SK-N-SH (cell line): ENCODE measurements around the gene F8. TPM values are rescaled to one million over a fixed set of nuclear protein-coding genes. Genes with fewer than 3 reads are reported as not detected.

Experiments used
- CTCF ChIA-PET: fragments of 300-600, 350-600 bp; formaldehyde crosslinking; extraction: SDS; loops from one replicate; lab custom pipeline; 2021; lab: Yijun Ruan, JAX
- POLR2A ChIA-PET: fragments of 350-600 bp; sonication (Branson Sonifier 250); formaldehyde crosslinking; extraction: SDS; loops from one replicate; lab custom pipeline; 2020; ENCODE audit warnings: antibody characterized with exemption, inconsistent platforms; lab: Yijun Ruan, JAX
- DNase-seq: peaks from one replicate; pipeline ENCODE4 v3.0.0; 2012
- H2AFZ ChIP-seq: fragments of 200-600 bp; sonication (generic); 2 replicates; pipeline ENCODE4 v1.8.1; 2016; ENCODE audit warnings: antibody characterized with exemption, mild to moderate bottlenecking, low read depth
- H3F3A ChIP-seq: fragments of 200-600 bp; sonication (generic); replicated peaks from 2 replicates; pipeline ENCODE3; 2016; ENCODE audit warnings: antibody characterized with exemption, mild to moderate bottlenecking; ENCODE audit not compliant: insufficient read depth
- H3K27ac ChIP-seq, 2 experiments: fragments of 200-500 bp in 1 of 2; fragments of 200-600 bp in 1 of 2; sonication (Bioruptor generic) in 1 of 2; sonication (generic), shearing (Covaris generic) in 1 of 2; 2 replicates each; pipeline versions ENCODE4 v1.5.1 to v1.6.1; 2014 to 2016; ENCODE audit warnings: low read depth in 2 of 2, inconsistent platforms in 1 of 2, low read length in 1 of 2, mild to moderate bottlenecking in 1 of 2, mixed read lengths in 1 of 2
- H3K27me3 ChIP-seq: fragments of 200-600 bp; sonication (generic), shearing (Covaris generic); 2 replicates; pipeline ENCODE4 v1.6.1; 2016; ENCODE audit warnings: mixed run types; ENCODE audit not compliant: insufficient read depth
- H3K36me3 ChIP-seq, 2 experiments: fragments of 200-500 bp in 1 of 2; fragments of 200-600 bp in 1 of 2; sonication (Bioruptor generic) in 1 of 2; sonication (generic) in 1 of 2; replicated peaks in 1 of 2; 2 replicates each; pipeline versions ENCODE3 to v1.5.1; 2014 to 2016; ENCODE audit warnings: low read length in 1 of 2, mild to moderate bottlenecking in 1 of 2; ENCODE audit not compliant: insufficient read depth in 2 of 2, control insufficient read depth in 1 of 2
- H3K4me1 ChIP-seq, 2 experiments: fragments of 200-500 bp in 1 of 2; fragments of 200-600 bp in 1 of 2; sonication (Bioruptor generic) in 1 of 2; sonication (generic), shearing (Covaris generic) in 1 of 2; 2 replicates each; pipeline versions ENCODE4 v1.5.1 to v1.6.1; 2014 to 2016; ENCODE audit warnings: low read depth in 1 of 2, low read length in 1 of 2, mixed run types in 1 of 2; ENCODE audit not compliant: insufficient read depth in 2 of 2, control insufficient read depth in 1 of 2
- H3K4me2 ChIP-seq: fragments of 200-600 bp; sonication (generic), shearing (Covaris generic); 2 replicates; pipeline ENCODE4 v1.6.1; 2017; ENCODE audit warnings: mixed run types
- H3K4me3 ChIP-seq, 2 experiments: fragments of 200-500 bp in 1 of 2; fragments of 200-600 bp in 1 of 2; sonication (Bioruptor generic) in 1 of 2; sonication (generic), shearing (Covaris generic) in 1 of 2; 2 replicates each; pipeline versions ENCODE4 v1.5.1 to v1.8.1; 2014 to 2016; ENCODE audit warnings: low read depth in 2 of 2, inconsistent platforms in 1 of 2, low read length in 1 of 2, mild to moderate bottlenecking in 1 of 2, mixed read lengths in 1 of 2, moderate library complexity in 1 of 2
- H3K79me2 ChIP-seq: fragments of 200-600 bp; sonication (generic); 2 replicates; pipeline ENCODE4 v1.8.1; 2017; ENCODE audit warnings: mild to moderate bottlenecking; ENCODE audit not compliant: insufficient read depth
- H3K9ac ChIP-seq: fragments of 200-600 bp; sonication (generic); 2 replicates; pipeline ENCODE4 v1.6.1; 2017; ENCODE audit warnings: mixed run types
- H3K9me2 ChIP-seq: fragments of 200-600 bp; sonication (generic); 2 replicates; pipeline ENCODE4 v1.6.1; 2017; ENCODE audit warnings: mixed run types
- H3K9me3 ChIP-seq: fragments of 200-600 bp; sonication (generic); 2 replicates; pipeline ENCODE4 v1.6.1; 2017; ENCODE audit warnings: mixed run types, mild to moderate bottlenecking, moderate library complexity
- H4K20me1 ChIP-seq: fragments of 200-600 bp; sonication (generic); 2 replicates; pipeline ENCODE4 v1.6.1; 2017; ENCODE audit warnings: mild to moderate bottlenecking, mixed run types; ENCODE audit not compliant: insufficient read depth
- CHD2 ChIP-seq: fragments of 150-350 bp; IDR thresholded peaks from 2 replicates; pipeline ENCODE4 v1.6.1; 2018; ENCODE audit warnings: low read length; ENCODE audit not compliant: partially characterized antibody
- EZH2phosphoT487 ChIP-seq: fragments of 200-600 bp; sonication (generic); IDR thresholded peaks from 2 replicates; pipeline ENCODE4 v1.6.1; 2017; ENCODE audit warnings: low read depth, mixed run types, mild to moderate bottlenecking, antibody characterized with exemption, moderate library complexity, borderline replicate concordance
- FOSL2 ChIP-seq: IDR thresholded peaks from 2 replicates; pipeline ENCODE4 v1.4.0; 2012; ENCODE audit warnings: low read depth, mild to moderate bottlenecking, moderate library complexity, borderline replicate concordance
- FOXJ3 ChIP-seq: sonication (generic); formaldehyde crosslinking; IDR thresholded peaks from 2 replicates; pipeline ENCODE4 v1.5.1; 2020; ENCODE audit warnings: mild to moderate bottlenecking, missing genetic modification reagents
- FOXM1 ChIP-seq: IDR thresholded peaks from 2 replicates; pipeline ENCODE4 v1.4.0; 2012; ENCODE audit warnings: low read depth, mild to moderate bottlenecking
- GABPA ChIP-seq: IDR thresholded peaks from 2 replicates; pipeline ENCODE4 v1.4.0; 2012; ENCODE audit warnings: low read depth, mild to moderate bottlenecking
- GATA2 ChIP-seq: sonication (generic); formaldehyde crosslinking; IDR thresholded peaks from 2 replicates; pipeline ENCODE4 v1.5.0; 2020; ENCODE audit warnings: mild to moderate bottlenecking, missing genetic modification reagents
- JUND ChIP-seq: IDR thresholded peaks from 2 replicates; pipeline ENCODE4 v1.4.0; 2012
- MEF2A ChIP-seq: IDR thresholded peaks from 2 replicates; pipeline ENCODE4 v1.4.0; 2012; ENCODE audit warnings: low read depth, borderline replicate concordance
- NFIC ChIP-seq: IDR thresholded peaks from 2 replicates; pipeline ENCODE4 v1.4.0; 2012; ENCODE audit warnings: borderline replicate concordance
- NRF1 ChIP-seq: IDR thresholded peaks from 2 replicates; pipeline ENCODE4 v1.6.1; 2012; ENCODE audit warnings: low read depth, mild to moderate bottlenecking, low read length
- POLR2AphosphoS5 ChIP-seq: IDR thresholded peaks from 2 replicates; pipeline ENCODE4 v1.6.1; 2012; ENCODE audit warnings: low read depth, low read length
- RAD21 ChIP-seq: IDR thresholded peaks from 2 replicates; pipeline ENCODE4 v1.6.1; 2012; ENCODE audit warnings: mild to moderate bottlenecking, low read length
- RCOR1 ChIP-seq: fragments of 150-350 bp; IDR thresholded peaks from 2 replicates; pipeline ENCODE4 v1.6.1; 2017; ENCODE audit warnings: antibody characterized with exemption, low read length
- RFX5 ChIP-seq: IDR thresholded peaks from 2 replicates; pipeline ENCODE4 v1.6.1; 2012; ENCODE audit warnings: mild to moderate bottlenecking, improper control_type of control experiment, low read length
- SMC3 ChIP-seq: IDR thresholded peaks from 2 replicates; pipeline ENCODE4 v1.6.1; 2012; ENCODE audit warnings: low read depth, low read length, improper control_type of control experiment
- TAF1 ChIP-seq: IDR thresholded peaks from 2 replicates; pipeline ENCODE4 v1.6.1; 2012; ENCODE audit warnings: low read depth, mild to moderate bottlenecking, low read length, moderate library complexity, borderline replicate concordance
- TEAD4 ChIP-seq: IDR thresholded peaks from 2 replicates; pipeline ENCODE4 v1.4.0; 2012; ENCODE audit warnings: mild to moderate bottlenecking, borderline replicate concordance; ENCODE audit not compliant: insufficient read depth
- USF2 ChIP-seq: fragments of 150-350 bp; IDR thresholded peaks from 2 replicates; pipeline ENCODE4 v1.6.1; 2017; ENCODE audit warnings: antibody characterized with exemption, low read length, low read depth, borderline replicate concordance
- YY1 ChIP-seq: IDR thresholded peaks from 2 replicates; pipeline ENCODE4 v1.4.0; 2012; ENCODE audit warnings: low read depth, mild to moderate bottlenecking
- WGBS: methylation state at CpG from one replicate; pipeline ENCODE4 v1.1.6; 2017; ENCODE audit warnings: low lambda C conversion rate; 5-methylcytosine and 5-hydroxymethylcytosine counted together
- polyA plus RNA-seq, 3 experiments: library from polyadenylated mRNA; depleted of rRNA; stranded (reverse); fragments of >200 nt; gene quantifications; 2 replicates each; pipeline ENCODE4 v1.2.3, GENCODE V29; 2012
- TF ChIP-seq, protein P1 (sequence below): fragments of 150-350 bp; IDR thresholded peaks from 2 replicates; pipeline ENCODE4 v1.6.1; 2016; ENCODE audit warnings: mild to moderate bottlenecking, low read depth, low read length
- TF ChIP-seq, protein P2 (sequence below): IDR thresholded peaks from 2 replicates; pipeline ENCODE4 v1.4.0; 2012; ENCODE audit warnings: low read depth

F8 gene
- polyA plus RNA-seq, 1 of the 3 experiments (the other 2 are of a cell fraction), result 2.5 TPM

- no peak for DNase-seq
- Histone ChIP-seq H3K4me3 (no peak overlapping the region), H3K36me3 (no peaks in the 10 kb centered on the region), H3K27me3 (no peaks in the 10 kb centered on the region), H3K27ac (no peak overlapping the region), H3K79me2 (no peaks in the 10 kb centered on the region), H2AFZ (no peak overlapping the region), H3K9me2 (no peaks in the 10 kb centered on the region), H3K4me1 (peaks cover 0 to 6% of the 10 kb centered on the region in 2 experiments; a peak in 1 of 4 replicates), H3K9me3 (no peaks in the 10 kb centered on the region), H3K9ac (no peak overlapping the region), H4K20me1 (no peaks in the 10 kb centered on the region), H3F3A (no peaks in the 10 kb centered on the region), H3K4me2 (no peak overlapping the region)
- 48% methylated on average over 2 of the region's 2 CpGs for WGBS
- TF ChIP-seq TAF1 (no peak), TEAD4 (no peak), GATA2 (CRISPR knock-in tag) (no peak), EZH2phosphoT487 (no peak), CHD2 (no peak), NRF1 (no peak), GABPA (no peak), MEF2A (no peak), FOSL2 (no peak), RCOR1 (no peak), JUND (no peak), FOXM1 (no peak)
- TF ChIP-seq, protein P1, sequence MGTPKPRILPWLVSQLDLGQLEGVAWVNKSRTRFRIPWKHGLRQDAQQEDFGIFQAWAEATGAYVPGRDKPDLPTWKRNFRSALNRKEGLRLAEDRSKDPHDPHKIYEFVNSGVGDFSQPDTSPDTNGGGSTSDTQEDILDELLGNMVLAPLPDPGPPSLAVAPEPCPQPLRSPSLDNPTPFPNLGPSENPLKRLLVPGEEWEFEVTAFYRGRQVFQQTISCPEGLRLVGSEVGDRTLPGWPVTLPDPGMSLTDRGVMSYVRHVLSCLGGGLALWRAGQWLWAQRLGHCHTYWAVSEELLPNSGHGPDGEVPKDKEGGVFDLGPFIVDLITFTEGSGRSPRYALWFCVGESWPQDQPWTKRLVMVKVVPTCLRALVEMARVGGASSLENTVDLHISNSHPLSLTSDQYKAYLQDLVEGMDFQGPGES, result no peak
- POLR2A ChIA-PET, result no interaction called here
- CTCF ChIA-PET, result interaction anchor here (0.6 kb wide), 1 partner anchor 11 kb away, joined by 4 read pairs; no protein-coding TSS in a partner anchor
Measured at GRCh38 chrX:155005190-155005589, 17.3 kb downstream of the F8 start.

DNA sequence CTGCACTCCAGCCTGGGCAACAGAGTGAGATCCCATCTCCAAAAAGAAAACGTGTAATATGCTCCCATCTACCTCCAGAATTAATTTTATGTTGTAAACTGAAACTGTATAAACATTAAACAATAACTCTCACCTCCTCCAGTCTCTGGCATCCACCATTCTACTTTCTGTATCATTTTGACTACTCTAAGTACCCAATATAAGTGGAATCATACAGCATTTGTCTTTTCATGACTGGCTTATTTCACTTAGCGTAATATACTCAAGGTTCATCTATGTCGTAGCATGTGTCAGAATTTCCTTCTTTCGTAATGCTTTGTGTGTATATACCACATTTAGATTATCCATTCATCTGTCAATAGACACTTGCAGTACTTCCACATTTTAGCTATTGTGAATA, 20.6 kb downstream of the F8 start:
- H3F3A ChIP-seq, result no peaks in the 10 kb centered on the region
- H2AFZ ChIP-seq, result no peak overlapping the region
- CTCF ChIA-PET, result no interaction called here
- no peak overlapping the region for H3K27ac ChIP-seq
- WGBS, result 40% methylated on average over 4 of the region's 4 CpGs
- H4K20me1 ChIP-seq, result no peaks in the 10 kb centered on the region
- no peak overlapping the region for H3K4me3 ChIP-seq
- TF ChIP-seq YY1 (no peak), GABPA (no peak), POLR2AphosphoS5 (no peak), RFX5 (no peak), NFIC (no peak), GATA2 (CRISPR knock-in tag) (no peak), USF2 (no peak), RAD21 (no peak), EZH2phosphoT487 (no peak), RCOR1 (no peak), FOXJ3 (CRISPR knock-in tag) (no peak), SMC3 (no peak), CHD2 (no peak), FOSL2 (no peak)
- TF ChIP-seq, protein P1, result no peak
- TF ChIP-seq, protein P2, sequence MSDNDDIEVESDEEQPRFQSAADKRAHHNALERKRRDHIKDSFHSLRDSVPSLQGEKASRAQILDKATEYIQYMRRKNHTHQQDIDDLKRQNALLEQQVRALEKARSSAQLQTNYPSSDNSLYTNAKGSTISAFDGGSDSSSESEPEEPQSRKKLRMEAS, result no peak
- TF ChIP-seq, all 33 proteins: peak for 0
- Histone ChIP-seq H3K36me3 (no peaks in the 10 kb centered on the region), H3K9ac (no peak overlapping the region), H3K27me3 (no peaks in the 10 kb centered on the region), H3K79me2 (no peaks in the 10 kb centered on the region), H3K4me1 (no peaks in the 10 kb centered on the region; a peak in 1 of 4 replicates), H3K4me2 (no peak overlapping the region), H3K9me2 (no peaks in the 10 kb centered on the region), H3K9me3 (no peaks in the 10 kb centered on the region)
- POLR2A ChIA-PET, result no interaction called here
- no peak for DNase-seq
